SK-N-SH treated with all-trans-retinoic acid at 6 μM for 48 hours (cell line): ENCODE measurements around the gene REEP1.

Experiments used
- ESRRG ChIP-seq: fragments of 250-450 bp; sonication (Bioruptor Pico); IDR thresholded peaks from 2 replicates; pipeline ENCODE4 v1.6.1; 2021; ENCODE audit warnings: mild to moderate bottlenecking
- ISL1 ChIP-seq: fragments of 250-450 bp; sonication (Bioruptor Pico); IDR thresholded peaks from 2 replicates; pipeline ENCODE4 v2.1.2; 2022; ENCODE audit warnings: mild to moderate bottlenecking, moderate library complexity
- TF ChIP-seq, protein P1 (sequence below): fragments of 250-450 bp; sonication (Bioruptor Pico); IDR thresholded peaks from 2 replicates; pipeline ENCODE4 v1.5.1; 2020; ENCODE audit warnings: low read depth, mild to moderate bottlenecking, moderate library complexity
- TF ChIP-seq, protein P2 (sequence below): fragments of 250-450 bp; sonication (Bioruptor Pico); IDR thresholded peaks from 2 replicates; pipeline ENCODE4 v1.8.0; 2020; ENCODE audit warnings: mild to moderate bottlenecking, moderate library complexity, borderline replicate concordance

DNA sequence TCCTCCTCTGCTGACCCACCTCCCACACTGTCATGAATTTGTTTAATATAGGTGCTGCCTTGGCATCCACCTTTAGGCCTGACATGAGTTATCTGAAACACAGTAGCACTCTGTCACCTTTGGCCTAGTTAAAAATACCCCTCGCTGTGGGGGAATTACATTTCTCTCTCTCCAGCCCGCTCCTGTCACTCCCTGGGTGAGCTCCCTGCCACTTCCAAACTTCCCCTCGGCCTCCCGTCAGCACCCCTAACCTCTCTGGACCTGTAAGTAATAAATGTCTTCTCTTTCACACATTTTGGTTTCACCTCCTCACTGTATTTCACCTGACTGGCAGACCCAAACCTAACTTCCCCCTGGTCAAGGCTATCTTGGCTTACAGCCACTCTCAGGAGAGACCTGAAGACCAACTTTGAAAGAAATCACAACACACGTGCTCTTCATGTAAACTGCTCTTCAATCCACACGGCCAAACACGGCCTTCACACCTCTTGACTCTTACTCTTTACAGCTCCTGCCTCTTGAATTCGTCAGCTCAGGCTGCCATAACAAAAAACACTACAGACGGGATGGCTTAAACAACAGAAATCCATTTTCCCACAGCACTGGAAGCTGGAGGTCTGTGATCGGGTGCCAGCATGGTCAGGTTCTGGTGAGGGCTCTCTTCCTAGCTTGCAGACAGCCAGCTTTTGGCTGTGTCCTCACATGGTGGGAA, 28.3 kb downstream of the REEP1 start:
- TF ChIP-seq ESRRG: no peak
- TF ChIP-seq, protein P1, sequence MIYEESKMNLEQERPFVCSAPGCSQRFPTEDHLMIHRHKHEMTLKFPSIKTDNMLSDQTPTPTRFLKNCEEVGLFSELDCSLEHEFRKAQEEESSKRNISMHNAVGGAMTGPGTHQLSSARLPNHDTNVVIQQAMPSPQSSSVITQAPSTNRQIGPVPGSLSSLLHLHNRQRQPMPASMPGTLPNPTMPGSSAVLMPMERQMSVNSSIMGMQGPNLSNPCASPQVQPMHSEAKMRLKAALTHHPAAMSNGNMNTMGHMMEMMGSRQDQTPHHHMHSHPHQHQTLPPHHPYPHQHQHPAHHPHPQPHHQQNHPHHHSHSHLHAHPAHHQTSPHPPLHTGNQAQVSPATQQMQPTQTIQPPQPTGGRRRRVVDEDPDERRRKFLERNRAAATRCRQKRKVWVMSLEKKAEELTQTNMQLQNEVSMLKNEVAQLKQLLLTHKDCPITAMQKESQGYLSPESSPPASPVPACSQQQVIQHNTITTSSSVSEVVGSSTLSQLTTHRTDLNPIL (CRISPR knock-in tag): no peak
- TF ChIP-seq, protein P2, sequence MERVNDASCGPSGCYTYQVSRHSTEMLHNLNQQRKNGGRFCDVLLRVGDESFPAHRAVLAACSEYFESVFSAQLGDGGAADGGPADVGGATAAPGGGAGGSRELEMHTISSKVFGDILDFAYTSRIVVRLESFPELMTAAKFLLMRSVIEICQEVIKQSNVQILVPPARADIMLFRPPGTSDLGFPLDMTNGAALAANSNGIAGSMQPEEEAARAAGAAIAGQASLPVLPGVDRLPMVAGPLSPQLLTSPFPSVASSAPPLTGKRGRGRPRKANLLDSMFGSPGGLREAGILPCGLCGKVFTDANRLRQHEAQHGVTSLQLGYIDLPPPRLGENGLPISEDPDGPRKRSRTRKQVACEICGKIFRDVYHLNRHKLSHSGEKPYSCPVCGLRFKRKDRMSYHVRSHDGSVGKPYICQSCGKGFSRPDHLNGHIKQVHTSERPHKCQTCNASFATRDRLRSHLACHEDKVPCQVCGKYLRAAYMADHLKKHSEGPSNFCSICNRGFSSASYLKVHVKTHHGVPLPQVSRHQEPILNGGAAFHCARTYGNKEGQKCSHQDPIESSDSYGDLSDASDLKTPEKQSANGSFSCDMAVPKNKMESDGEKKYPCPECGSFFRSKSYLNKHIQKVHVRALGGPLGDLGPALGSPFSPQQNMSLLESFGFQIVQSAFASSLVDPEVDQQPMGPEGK (CRISPR knock-in tag): no peak
- TF ChIP-seq ISL1 (CRISPR knock-in tag): no peak
